ENCODE measurements around the gene ARHGEF28.

Gene ARHGEF28

DNA sequence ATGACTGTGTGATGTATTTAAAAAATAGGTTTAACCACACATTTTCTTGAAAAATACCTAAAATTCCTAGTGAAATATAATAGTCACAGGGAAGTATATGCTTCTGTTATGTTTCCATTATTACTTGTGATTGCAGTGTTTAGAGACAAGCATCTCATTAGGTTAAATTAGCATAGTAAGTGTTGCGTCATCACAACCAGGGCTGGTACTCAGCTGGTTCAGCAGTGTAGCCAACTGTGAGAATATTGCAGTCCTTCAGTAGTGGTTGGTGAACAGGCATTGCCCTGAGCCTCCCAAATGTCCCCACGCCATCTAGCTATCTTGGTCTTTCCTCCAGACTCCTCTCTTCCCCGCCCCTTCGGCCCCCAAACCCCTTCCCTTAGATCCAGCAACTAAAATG lies 261.7 kb downstream of the ARHGEF28 start:
- ChIA-PET CTCF (interaction anchor here (2.0 to 3.2 kb wide), 2 partner anchors 15 to 761 kb away, joined by 5 to 12 read pairs; no protein-coding TSS in a partner anchor), POLR2A (no interaction called here)
- TF ChIP-seq CTCF (IDR thresholded peaks at IDR 0.05; ENCODE audit: control extremely low read depth, extremely low read depth, low read depth, missing control alignments), result no peak
- no peak for DNase-seq (ENCODE audit: extremely low spot score)

DNA sequence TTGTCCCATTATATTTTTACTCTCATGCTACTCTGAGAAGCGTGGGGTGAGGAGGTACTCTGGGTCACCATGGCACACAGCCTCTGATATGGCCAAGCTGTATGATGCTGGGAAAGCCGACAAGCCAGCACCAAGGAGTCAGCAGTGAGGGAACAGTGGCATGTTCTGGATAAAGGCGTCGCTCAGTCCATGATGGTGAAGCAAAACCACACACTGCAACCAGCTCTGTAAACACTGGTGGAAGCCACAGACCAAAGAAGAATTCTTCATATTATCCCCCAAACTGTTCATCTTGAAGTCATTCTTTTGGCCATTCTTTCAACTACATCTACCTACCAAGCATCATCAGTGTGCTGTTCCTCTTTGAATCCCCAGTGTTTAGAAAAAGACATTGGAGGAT lies 264.6 kb downstream of the ARHGEF28 start:
- ChIA-PET POLR2A (no interaction called here), CTCF (no interaction called here)
- no peak for DNase-seq (ENCODE audit: extremely low spot score)
- TF ChIP-seq CTCF (IDR thresholded peaks at IDR 0.05; ENCODE audit: control extremely low read depth, extremely low read depth, low read depth, missing control alignments), result no peak

GRCh38 chr5:73892218-73892617 lies 266.2 kb downstream of the ARHGEF28 start:
- ChIA-PET CTCF (interaction anchor here (1.0 to 1.6 kb wide), 3 partner anchors 10 to 1001 kb away, joined by 3 to 7 read pairs (median 3); no protein-coding TSS in a partner anchor), POLR2A (no interaction called here)
- no peak for DNase-seq (ENCODE audit: extremely low spot score)
- TF ChIP-seq CTCF (IDR thresholded peaks at IDR 0.05; ENCODE audit: control extremely low read depth, extremely low read depth, low read depth, missing control alignments), result no peak

DNA sequence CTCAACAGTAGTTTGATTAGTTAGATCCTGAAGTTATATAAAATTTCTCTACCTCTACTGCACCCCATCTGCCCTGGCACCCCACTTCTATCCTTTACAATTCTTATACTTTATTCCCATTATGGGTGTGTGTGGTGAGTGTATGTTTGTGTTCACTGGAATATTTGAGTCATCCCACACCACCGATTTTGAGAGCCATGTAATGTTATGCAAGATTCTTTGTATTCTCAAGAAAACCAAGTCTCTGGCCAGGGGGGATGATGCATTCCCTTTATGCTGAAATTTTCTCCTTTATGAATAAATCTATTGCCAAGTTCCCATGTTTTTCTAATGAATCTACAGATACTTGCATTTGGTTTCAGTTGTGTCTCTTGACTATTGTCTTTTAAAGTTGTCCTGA lies 266.8 kb downstream of the ARHGEF28 start:
- CTCF ChIA-PET, result interaction anchor here (1.2 to 2.2 kb wide), 3 partner anchors 9 to 1001 kb away, joined by 3 to 9 read pairs (median 7); no protein-coding TSS in a partner anchor
- no peak for DNase-seq (ENCODE audit: extremely low spot score)
- POLR2A ChIA-PET, result no interaction called here
- no peak for TF ChIP-seq CTCF (IDR thresholded peaks at IDR 0.05; ENCODE audit: control extremely low read depth, extremely low read depth, low read depth, missing control alignments)

DNA sequence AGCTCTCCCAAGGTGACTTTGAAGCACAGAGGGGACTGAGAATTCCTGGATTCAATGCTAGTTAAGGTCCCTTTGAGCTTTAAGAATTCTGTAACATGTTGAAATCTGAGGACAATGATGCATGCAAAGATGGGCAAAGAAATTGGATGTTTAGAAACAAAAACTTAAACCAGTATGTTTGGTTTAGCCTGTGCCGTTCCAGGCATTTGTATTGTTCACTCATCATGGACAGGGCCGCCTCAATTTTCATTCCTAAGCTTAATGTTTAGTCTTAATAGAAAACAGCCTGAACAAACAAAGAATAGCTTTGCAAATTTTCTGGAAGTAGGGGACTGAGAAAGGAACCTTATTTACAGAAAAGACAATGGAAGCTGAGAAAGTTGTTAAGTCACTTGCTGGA lies 267.8 kb downstream of the ARHGEF28 start:
- ChIA-PET POLR2A (no interaction called here), CTCF (interaction anchor here (2.2 kb wide), 1 partner anchor 9 kb away, joined by 9 read pairs; no protein-coding TSS in a partner anchor)
- DNase-seq (ENCODE audit: extremely low spot score), result no peak
- TF ChIP-seq CTCF (IDR thresholded peaks at IDR 0.05; ENCODE audit: control extremely low read depth, extremely low read depth, low read depth, missing control alignments), result no peak

- no peak for TF ChIP-seq CTCF (IDR thresholded peaks at IDR 0.05; ENCODE audit: control extremely low read depth, extremely low read depth, low read depth, missing control alignments)
- ChIA-PET POLR2A (no interaction called here), CTCF (interaction anchor here (2.2 kb wide), 1 partner anchor 8 kb away, joined by 9 read pairs; no protein-coding TSS in a partner anchor)
- DNase-seq (ENCODE audit: extremely low spot score), result no peak
These were observed 268.9 kb downstream of the ARHGEF28 start for GRCh38 chr5:73894860-73895259.

DNA sequence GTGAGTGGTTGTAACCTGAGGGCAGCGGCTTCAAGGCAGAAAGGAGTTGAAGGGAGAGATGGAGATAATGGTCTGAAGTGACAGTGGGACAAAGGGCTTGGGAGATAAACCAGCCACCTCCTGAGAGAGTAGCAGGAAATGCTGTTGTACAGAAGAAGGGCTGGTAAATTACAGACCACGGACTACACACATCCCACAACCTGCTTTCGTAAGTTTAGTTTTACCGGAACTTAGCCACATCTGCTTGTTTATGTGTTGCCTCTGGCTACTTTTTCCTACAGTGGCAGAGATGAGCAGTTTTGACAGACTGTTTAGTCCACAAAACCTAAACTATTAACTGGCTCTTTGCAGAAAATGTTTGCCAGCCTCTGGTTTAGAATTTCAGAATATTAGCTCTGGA lies 269.5 kb downstream of the ARHGEF28 start:
- CTCF ChIA-PET, result no interaction called here
- TF ChIP-seq CTCF (IDR thresholded peaks at IDR 0.05; ENCODE audit: control extremely low read depth, extremely low read depth, low read depth, missing control alignments), result no peak
- POLR2A ChIA-PET, result no interaction called here
- no peak for DNase-seq (ENCODE audit: extremely low spot score)
